ENCODE data around the gene SVEP1. TPM values are rescaled to one million over a fixed set of nuclear protein-coding genes. Genes with fewer than 3 reads are reported as not detected.

SVEP1 gene
- polyA plus RNA-seq, 1 of the 3 experiments (the other 2 are of a cell fraction), result 0.10 TPM

- no peak overlapping the region for H3K9ac ChIP-seq
- no peaks in the 10 kb centered on the region for H3K27me3 ChIP-seq (ENCODE audit: insufficient read depth)
- no peak for DNase-seq
- no peaks in the 10 kb centered on the region for H3K79me2 ChIP-seq (ENCODE audit: insufficient read depth)
- WGBS (ENCODE audit: low lambda C conversion rate), result 53% methylated on average over 4 of the region's 4 CpGs
- TF ChIP-seq POLR2AphosphoS5 (IDR thresholded peaks at IDR 0.05; ENCODE audit: low read depth, low read length) (no peak), TEAD4 (IDR thresholded peaks at IDR 0.05; ENCODE audit: borderline replicate concordance, insufficient read depth) (no peak), RXRA (IDR thresholded peaks at IDR 0.05; ENCODE audit: borderline replicate concordance, low read depth) (no peak), SMC3 (IDR thresholded peaks at IDR 0.05; ENCODE audit: low read depth, low read length) (no peak), TCF12 (IDR thresholded peaks at IDR 0.05) (no peak), ELF1 (IDR thresholded peaks at IDR 0.05) (no peak), YY1 (IDR thresholded peaks at IDR 0.05; ENCODE audit: low read depth) (no peak), PBX3 (IDR thresholded peaks at IDR 0.05) (no peak), TAF1 (IDR thresholded peaks at IDR 0.05; ENCODE audit: borderline replicate concordance, low read depth, low read length) (no peak), REST (IDR thresholded peaks at IDR 0.05; ENCODE audit: low read depth, low read length) (no peak), CTCF (IDR thresholded peaks at IDR 0.05) (no peak), CHD2 (IDR thresholded peaks at IDR 0.05; ENCODE audit: low read length, partially characterized antibody) (no peak), FOXM1 (IDR thresholded peaks at IDR 0.05; ENCODE audit: low read depth) (no peak), GATA2 (CRISPR knock-in tag; IDR thresholded peaks at IDR 0.05) (no peak), FOSL2 (IDR thresholded peaks at IDR 0.05; ENCODE audit: borderline replicate concordance, low read depth) (no peak), NRF1 (IDR thresholded peaks at IDR 0.05; ENCODE audit: low read depth, low read length) (no peak), MXI1 (IDR thresholded peaks at IDR 0.05; ENCODE audit: low read depth, low read length) (no peak)
- POLR2A ChIA-PET, result no interaction called here
- no peaks in the 10 kb centered on the region for H4K20me1 ChIP-seq (ENCODE audit: insufficient read depth)
- CTCF ChIA-PET, result no interaction called here
- no peak overlapping the region for H3K4me3 ChIP-seq (ENCODE audit: low read depth in 2 of 2, low read length in 1 of 2)
- no peak overlapping the region for H3K27ac ChIP-seq (ENCODE audit: low read depth in 2 of 2, low read length in 1 of 2)
- H2AFZ ChIP-seq (ENCODE audit: low read depth), result no peak overlapping the region
- H3K36me3 ChIP-seq (replicated peaks in 1 of 2; ENCODE audit: control insufficient read depth in 1 of 2, insufficient read depth in 2 of 2, low read length in 1 of 2), result no peaks in the 10 kb centered on the region
- H3K9me3 ChIP-seq, result no peaks in the 10 kb centered on the region
- H3F3A ChIP-seq (replicated peaks; ENCODE audit: insufficient read depth), result no peaks in the 10 kb centered on the region
- H3K4me1 ChIP-seq (ENCODE audit: control insufficient read depth in 1 of 2, insufficient read depth in 2 of 2, low read depth in 1 of 2, low read length in 1 of 2), result no peaks in the 10 kb centered on the region
- no peaks in the 10 kb centered on the region for H3K9me2 ChIP-seq
- H3K4me2 ChIP-seq, result no peak overlapping the region
These were observed 26.0 kb upstream of the SVEP1 start for GRCh38 chr9:110605565-110605964.

Data from SK-N-SH (cell line).